GM21737 (cell line): ENCODE measurements around the gene PLCD3.

Source experiments
- ATAC-seq: cut with Tn5 transposase; IDR thresholded peaks from one replicate; pipeline ENCODE4 v1.9.1; 2021; ENCODE audit warnings: mild to moderate bottlenecking, moderate library complexity; ENCODE audit not compliant: unreplicated experiment

The PLCD3 gene

DNA sequence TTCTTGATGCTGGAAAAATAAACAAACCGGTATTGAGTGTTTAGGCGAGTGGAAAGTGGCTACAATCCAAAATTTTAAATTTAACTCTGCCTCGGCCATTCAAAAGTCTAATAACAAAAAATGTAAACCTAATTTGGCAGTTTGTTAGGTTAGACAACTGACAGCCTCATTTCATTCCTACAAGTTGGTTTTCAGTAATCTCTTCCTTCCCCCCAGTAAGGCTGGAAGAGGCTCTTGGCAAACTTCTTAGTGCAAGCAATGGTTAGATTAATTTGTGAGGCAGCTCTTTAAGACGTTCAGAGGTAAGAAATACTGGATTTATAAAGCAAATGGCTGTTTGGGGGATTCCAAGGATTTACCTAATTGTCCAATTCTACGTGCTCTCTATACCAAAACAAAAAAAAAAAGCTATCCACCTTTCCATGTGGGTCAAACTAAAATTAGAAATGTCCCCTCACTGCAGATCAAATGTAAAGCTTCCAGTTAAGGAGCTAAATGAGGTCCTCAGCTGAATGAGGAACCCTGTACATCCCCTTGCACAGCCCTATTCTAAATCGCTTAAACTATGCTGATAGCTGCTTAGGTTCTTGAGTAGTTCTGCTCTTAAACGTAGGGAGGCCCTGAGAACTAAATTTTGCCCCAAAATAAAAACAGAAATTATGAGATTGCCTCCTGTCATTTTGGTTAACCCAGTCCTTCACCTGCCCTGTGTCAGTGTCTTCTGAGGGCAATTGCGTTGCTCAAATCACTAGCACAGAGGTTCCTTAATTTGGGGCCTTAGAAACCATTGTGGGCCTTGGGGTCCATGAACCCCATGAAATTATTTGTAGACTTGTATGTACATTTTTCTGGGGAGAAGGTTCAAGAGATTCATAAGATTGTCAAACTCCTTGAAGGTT is 18.8 kb upstream of the PLCD3 start:
- ATAC-seq = no peak

DNA sequence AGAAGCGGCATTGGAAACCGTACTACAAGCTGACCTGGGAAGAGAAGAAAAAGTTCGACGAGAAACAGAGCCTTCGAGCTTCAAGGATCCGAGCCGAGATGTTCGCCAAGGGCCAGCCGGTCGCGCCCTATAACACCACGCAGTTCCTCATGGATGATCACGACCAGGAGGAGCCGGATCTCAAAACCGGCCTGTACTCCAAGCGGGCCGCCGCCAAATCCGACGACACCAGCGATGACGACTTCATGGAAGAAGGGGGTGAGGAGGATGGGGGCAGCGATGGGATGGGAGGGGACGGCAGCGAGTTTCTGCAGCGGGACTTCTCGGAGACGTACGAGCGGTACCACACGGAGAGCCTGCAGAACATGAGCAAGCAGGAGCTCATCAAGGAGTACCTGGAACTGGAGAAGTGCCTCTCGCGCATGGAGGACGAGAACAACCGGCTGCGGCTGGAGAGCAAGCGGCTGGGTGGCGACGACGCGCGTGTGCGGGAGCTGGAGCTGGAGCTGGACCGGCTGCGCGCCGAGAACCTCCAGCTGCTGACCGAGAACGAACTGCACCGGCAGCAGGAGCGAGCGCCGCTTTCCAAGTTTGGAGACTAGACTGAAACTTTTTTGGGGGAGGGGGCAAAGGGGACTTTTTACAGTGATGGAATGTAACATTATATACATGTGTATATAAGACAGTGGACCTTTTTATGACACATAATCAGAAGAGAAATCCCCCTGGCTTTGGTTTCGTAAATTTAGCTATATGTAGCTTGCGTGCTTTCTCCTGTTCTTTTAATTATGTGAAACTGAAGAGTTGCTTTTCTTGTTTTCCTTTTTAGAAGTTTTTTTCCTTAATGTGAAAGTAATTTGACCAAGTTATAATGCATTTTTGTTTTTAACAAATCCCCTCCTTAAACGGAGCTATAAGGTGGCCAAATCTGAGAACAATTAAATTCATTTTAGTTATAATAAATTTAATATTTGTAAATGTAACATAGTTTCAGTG is 17.7 kb upstream of the PLCD3 start:
- ATAC-seq = no peak

- peak; percentile 22 for ATAC-seq
Measured at GRCh38 chr17:45149037-45149668, 16.8 kb upstream of the PLCD3 start.

DNA sequence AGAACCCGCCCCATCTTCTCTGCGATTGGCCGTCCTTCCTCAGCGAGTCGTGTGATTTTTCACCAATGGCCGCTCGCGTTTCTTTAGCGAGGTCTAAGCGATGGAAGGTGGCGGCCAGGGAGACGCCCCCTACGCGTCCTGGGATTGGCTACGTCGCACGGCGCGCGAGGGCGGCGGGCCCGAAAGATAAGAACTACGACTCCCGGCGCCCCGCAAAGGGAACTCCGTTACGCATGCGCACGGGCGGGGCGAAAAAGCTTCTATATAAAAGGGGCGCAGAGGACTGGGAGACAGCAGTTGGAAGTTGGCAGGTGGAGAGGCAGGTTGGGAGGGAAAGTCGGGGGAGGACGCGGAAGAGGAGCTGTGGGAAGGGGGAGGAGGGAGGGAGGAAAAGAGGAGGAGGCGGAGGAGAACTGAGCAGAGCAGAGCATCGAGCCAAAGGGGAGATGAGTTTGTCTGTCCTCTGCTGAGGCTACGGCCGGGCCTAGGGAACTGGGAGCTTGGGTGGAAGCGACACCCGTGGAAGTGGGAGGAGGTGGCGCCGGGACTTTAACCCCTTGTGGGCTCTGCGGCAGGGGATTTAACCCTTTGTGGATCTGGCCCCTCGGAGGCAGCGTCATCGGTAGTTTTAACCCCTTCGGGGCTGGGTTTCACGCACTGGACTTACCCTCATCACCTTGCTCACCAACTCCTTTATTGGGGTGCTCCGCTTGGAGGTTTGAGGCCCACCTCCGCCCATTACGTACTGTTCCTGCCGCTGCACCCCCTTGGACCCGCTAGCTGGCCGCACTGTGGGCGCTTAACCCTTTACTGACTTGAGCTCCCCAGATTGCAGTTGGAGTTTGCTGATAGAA is 16.1 kb upstream of the PLCD3 start, which contains the start of gene HEXIM1:
Gene HEXIM1, plus strand, starts transcription at position 293 of the 854 bp plus-strand sequence. CDS start 716 bp downstream, outside the sequence.
- peak; percentile 56 for ATAC-seq

DNA sequence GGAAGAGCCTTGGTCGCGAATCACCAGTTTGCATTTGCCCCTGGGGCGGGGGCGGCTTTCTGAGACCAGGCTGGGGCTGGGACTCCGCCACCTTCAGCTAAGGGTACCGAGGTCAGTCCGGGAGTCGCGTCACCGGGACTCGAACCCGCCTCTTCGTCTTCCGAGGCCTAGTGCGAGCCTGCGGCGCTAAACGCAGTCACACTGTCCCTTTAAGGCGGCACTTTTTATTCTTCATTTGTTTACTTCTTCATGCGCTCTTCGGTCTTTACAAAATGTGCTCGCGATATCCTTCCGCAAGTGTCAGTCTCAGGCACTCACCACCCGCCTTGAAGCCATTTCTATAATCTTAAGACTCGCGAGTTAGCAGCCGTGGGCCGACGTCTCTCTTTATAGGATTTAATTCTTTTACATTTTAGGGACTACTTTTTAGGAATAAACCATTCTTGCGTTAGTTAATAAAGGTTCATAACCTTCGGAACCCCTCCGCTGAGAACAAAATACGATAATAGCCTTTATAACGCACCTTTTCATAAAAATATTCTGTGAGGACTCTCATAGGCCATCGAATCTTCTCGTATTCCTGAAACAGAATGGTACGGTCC is 15.4 kb upstream of the PLCD3 start:
- ATAC-seq = no peak

GRCh38 chr17:45146890-45147580 is 14.7 kb upstream of the PLCD3 start:
- no peak for ATAC-seq

GRCh38 chr17:45146592-45146889 is 14.2 kb upstream of the PLCD3 start:
- no peak for ATAC-seq

DNA sequence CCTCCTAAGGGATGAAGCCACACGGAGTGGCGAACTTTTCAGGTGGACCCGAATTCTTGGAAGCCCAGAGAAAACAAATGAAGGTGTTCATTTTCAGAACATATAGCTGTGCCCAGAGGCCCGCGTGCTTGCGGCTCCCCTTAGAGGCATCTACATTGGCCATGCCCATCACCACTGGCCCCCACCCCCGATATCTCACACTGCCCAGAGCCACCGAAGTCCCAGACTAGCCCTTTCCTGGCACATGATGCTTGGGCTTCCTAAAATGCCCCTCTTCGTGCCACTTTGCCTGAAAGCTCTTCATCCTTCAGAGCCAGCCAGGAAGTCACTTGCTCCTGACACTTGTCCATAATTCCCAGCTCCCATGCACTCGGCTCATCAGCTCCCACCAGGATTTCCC is 13.9 kb upstream of the PLCD3 start:
- no peak for ATAC-seq

- no peak for ATAC-seq
Measured at GRCh38 chr17:45145035-45145389, 12.7 kb upstream of the PLCD3 start.

- ATAC-seq = no peak
Measured at GRCh38 chr17:45144199-45145034, 12.1 kb upstream of the PLCD3 start.

- no peak for ATAC-seq
Measured at GRCh38 chr17:45143767-45144198, 11.5 kb upstream of the PLCD3 start.

- no peak for ATAC-seq
Measured at GRCh38 chr17:45143094-45143670, 10.9 kb upstream of the PLCD3 start.

- ATAC-seq = no peak
Measured at GRCh38 chr17:45139533-45139920, 7.2 kb upstream of the PLCD3 start.

DNA sequence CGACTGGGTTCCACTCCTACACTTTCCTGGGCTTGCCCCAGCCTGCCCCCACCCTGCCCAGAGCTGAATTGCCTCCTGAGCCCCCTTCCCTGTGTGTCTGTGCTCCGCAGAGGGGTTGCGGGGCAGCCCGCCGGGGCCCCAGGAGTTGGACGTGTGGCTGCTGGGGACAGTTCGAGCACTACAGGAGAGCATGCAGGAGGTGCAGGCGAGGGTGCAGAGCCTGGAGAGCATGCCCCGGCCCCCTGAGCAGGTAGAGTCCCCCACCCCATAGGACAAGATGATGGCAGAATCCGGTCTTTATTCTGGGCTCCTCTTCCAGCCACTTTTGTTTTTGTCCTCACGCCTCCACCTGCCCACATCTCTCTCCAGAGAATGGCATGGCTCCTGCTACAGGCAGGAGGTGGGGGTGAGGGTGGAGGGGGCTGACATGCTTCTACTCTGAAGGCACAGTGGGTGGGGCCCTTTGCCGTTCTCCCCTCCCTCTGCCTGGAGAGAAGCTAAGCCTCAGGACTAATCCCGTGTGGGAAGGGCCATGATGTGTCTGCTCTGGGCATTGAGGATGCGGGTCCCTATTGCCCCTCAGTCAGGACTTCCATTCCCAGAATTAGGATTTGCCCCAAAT is 6.7 kb upstream of the PLCD3 start:
- no peak for ATAC-seq

GRCh38 chr17:45137561-45138305 is 5.4 kb upstream of the PLCD3 start:
- ATAC-seq = no peak

GRCh38 chr17:45136846-45137560 is 4.7 kb upstream of the PLCD3 start:
- no peak for ATAC-seq
